SK-N-SH treated with all-trans-retinoic acid at 6 μM for 48 hours (cell line): ENCODE results near the gene GMCL2.
A peak's percentile ranks its signal among the peaks of the same experiment; 100 is the strongest.

Experiments
- ATAC-seq: fragments of 200-7000 bp; cut with Tn5 transposase; 3 replicates; pipeline ENCODE4 v1.9.1; 2020; ENCODE audit warnings: mild to moderate bottlenecking, moderate library complexity
- ARNTL ChIP-seq: fragments of 450-650 bp; formaldehyde crosslinking; IDR thresholded peaks from 2 replicates; pipeline ENCODE4 v1.5.0; 2020; ENCODE audit warnings: low read depth, mild to moderate bottlenecking, moderate library complexity, borderline replicate concordance
- BACH2 ChIP-seq: fragments of 250-450 bp; sonication (Bioruptor Pico); IDR thresholded peaks from 2 replicates; pipeline ENCODE4 v1.9.0; 2021; ENCODE audit warnings: mild to moderate bottlenecking, borderline replicate concordance
- ESRRG ChIP-seq: fragments of 250-450 bp; sonication (Bioruptor Pico); IDR thresholded peaks from 2 replicates; pipeline ENCODE4 v1.6.1; 2021; ENCODE audit warnings: mild to moderate bottlenecking
- GLIS3 ChIP-seq: fragments of 250-450 bp; sonication (Bioruptor Pico); IDR thresholded peaks from 2 replicates; pipeline ENCODE4 v1.5.0; 2020; ENCODE audit warnings: mild to moderate bottlenecking, moderate library complexity
- OSR1 ChIP-seq: fragments of 250-450 bp; sonication (Bioruptor Pico); IDR thresholded peaks from 2 replicates; pipeline ENCODE4 v1.8.0; 2022; ENCODE audit warnings: moderate library complexity, mild to moderate bottlenecking, inconsistent platforms
- PATZ1 ChIP-seq: fragments of 250-450 bp; sonication (Bioruptor Pico); IDR thresholded peaks from 2 replicates; pipeline ENCODE4 v1.8.0; 2020; ENCODE audit warnings: mild to moderate bottlenecking, moderate library complexity, borderline replicate concordance
- POU6F1 ChIP-seq: fragments of 250-450 bp; sonication (Bioruptor Pico); IDR thresholded peaks from 2 replicates; pipeline ENCODE4 v1.8.0; 2021; ENCODE audit warnings: low read depth, mild to moderate bottlenecking, moderate library complexity, borderline replicate concordance
- PPARA ChIP-seq: fragments of 250-450 bp; sonication (Bioruptor Pico); IDR thresholded peaks from 2 replicates; pipeline ENCODE4 v1.5.0; 2020; ENCODE audit warnings: mild to moderate bottlenecking, borderline replicate concordance
- RARB ChIP-seq: fragments of 250-450 bp; sonication (Bioruptor Pico); IDR thresholded peaks from 2 replicates; pipeline ENCODE4 v1.8.0; 2021; ENCODE audit warnings: mild to moderate bottlenecking, moderate library complexity
- SNAI2 ChIP-seq: fragments of 250-450 bp; sonication (Bioruptor Pico); IDR thresholded peaks from 2 replicates; pipeline ENCODE4 v1.5.0; 2020; ENCODE audit warnings: mild to moderate bottlenecking, moderate library complexity
- TCF4 ChIP-seq: fragments of 250-450 bp; sonication (Bioruptor Pico); IDR thresholded peaks from 2 replicates; pipeline ENCODE4 v1.8.0; 2021; ENCODE audit warnings: mild to moderate bottlenecking, moderate library complexity, borderline replicate concordance
- TOX ChIP-seq: fragments of 250-450 bp; sonication (Bioruptor Pico); IDR thresholded peaks from 2 replicates; pipeline ENCODE4 v1.8.0; 2021; ENCODE audit warnings: mild to moderate bottlenecking, moderate library complexity, borderline replicate concordance
- TSHZ2 ChIP-seq: fragments of 250-450 bp; sonication (Bioruptor Pico); IDR thresholded peaks from 2 replicates; pipeline ENCODE4 v1.5.0; 2020; ENCODE audit warnings: mild to moderate bottlenecking, moderate library complexity
- ZC3H10 ChIP-seq: fragments of 250-450 bp; sonication (Bioruptor Pico); IDR thresholded peaks from 2 replicates; pipeline ENCODE4 v1.5.1; 2021; ENCODE audit warnings: mild to moderate bottlenecking, moderate library complexity
- ZFP3 ChIP-seq: fragments of 250-450 bp; sonication (Bioruptor Pico); IDR thresholded peaks from 2 replicates; pipeline ENCODE4 v1.5.0; 2020; ENCODE audit warnings: mild to moderate bottlenecking, moderate library complexity
- ZFP30 ChIP-seq: fragments of 450-650 bp; formaldehyde crosslinking; IDR thresholded peaks from 2 replicates; pipeline ENCODE4 v1.5.0; 2022; ENCODE audit warnings: mild to moderate bottlenecking, moderate library complexity
- ZNF565 ChIP-seq: fragments of 450-650 bp; formaldehyde crosslinking; conservative IDR thresholded peaks from 2 replicates; pipeline ENCODE4 v1.5.0; 2020; ENCODE audit warnings: low read depth, mild to moderate bottlenecking, moderate library complexity
- ZNF70 ChIP-seq: fragments of 450-650 bp; formaldehyde crosslinking; IDR thresholded peaks from 2 replicates; pipeline ENCODE4 v1.5.0; 2020; ENCODE audit warnings: mild to moderate bottlenecking, moderate library complexity
- TF ChIP-seq, protein P1 (sequence below): fragments of 250-450 bp; sonication (Bioruptor Pico); IDR thresholded peaks from 2 replicates; pipeline ENCODE4 v1.5.1; 2020; ENCODE audit warnings: low read depth, mild to moderate bottlenecking, moderate library complexity

Gene GMCL2

GRCh38 chr5:178236126-178236525, 49.0 kb upstream of the GMCL2 start:
- no peak for TF ChIP-seq TCF4 (CRISPR knock-in tag)
- ATAC-seq, result no peak

DNA sequence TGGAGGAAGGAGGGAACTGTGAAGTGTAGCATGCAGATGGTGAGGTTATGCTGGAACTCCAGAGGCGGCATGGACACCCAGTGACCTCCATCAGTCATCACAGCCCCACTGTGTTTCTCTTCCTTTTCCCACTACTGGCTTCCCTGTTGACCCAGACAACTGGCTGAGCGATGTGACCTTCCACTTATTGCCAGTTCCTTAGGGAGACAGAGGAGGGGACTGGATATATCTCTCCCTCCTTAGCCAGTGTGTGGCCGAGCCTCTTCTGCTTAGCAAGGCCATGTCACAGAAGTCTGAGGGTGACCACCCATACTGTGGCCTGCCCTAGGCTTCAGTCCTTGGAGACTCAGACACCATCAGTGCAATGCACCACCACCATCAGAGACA, 48.4 kb upstream of the GMCL2 start:
- ATAC-seq, result no peak
- TF ChIP-seq BACH2 (CRISPR knock-in tag) (no peak), ESRRG (CRISPR knock-in tag) (no peak), ZFP30 (CRISPR knock-in tag) (no peak), ZNF70 (CRISPR knock-in tag) (no peak), PPARA (CRISPR knock-in tag) (no peak), GLIS3 (CRISPR knock-in tag) (no peak)

GRCh38 chr5:178234750-178235587, 47.8 kb upstream of the GMCL2 start:
- TF ChIP-seq OSR1 (CRISPR knock-in tag), result no peak
- TF ChIP-seq ZNF565, result no peak
- no peak for TF ChIP-seq SNAI2 (CRISPR knock-in tag)
- TF ChIP-seq POU6F1 (CRISPR knock-in tag), result no peak
- TF ChIP-seq GLIS3 (CRISPR knock-in tag), result no peak
- TF ChIP-seq ARNTL (CRISPR knock-in tag), result no peak
- TF ChIP-seq PPARA (CRISPR knock-in tag), result no peak
- ATAC-seq, result peak; percentile 54

GRCh38 chr5:178234121-178234749, 47.1 kb upstream of the GMCL2 start:
- no peak for ATAC-seq
- no peak for TF ChIP-seq OSR1 (CRISPR knock-in tag)
- no peak for TF ChIP-seq ZFP30 (CRISPR knock-in tag)
- no peak for TF ChIP-seq TSHZ2
- no peak for TF ChIP-seq PATZ1
- TF ChIP-seq POU6F1 (CRISPR knock-in tag), result no peak
- TF ChIP-seq, protein P1, sequence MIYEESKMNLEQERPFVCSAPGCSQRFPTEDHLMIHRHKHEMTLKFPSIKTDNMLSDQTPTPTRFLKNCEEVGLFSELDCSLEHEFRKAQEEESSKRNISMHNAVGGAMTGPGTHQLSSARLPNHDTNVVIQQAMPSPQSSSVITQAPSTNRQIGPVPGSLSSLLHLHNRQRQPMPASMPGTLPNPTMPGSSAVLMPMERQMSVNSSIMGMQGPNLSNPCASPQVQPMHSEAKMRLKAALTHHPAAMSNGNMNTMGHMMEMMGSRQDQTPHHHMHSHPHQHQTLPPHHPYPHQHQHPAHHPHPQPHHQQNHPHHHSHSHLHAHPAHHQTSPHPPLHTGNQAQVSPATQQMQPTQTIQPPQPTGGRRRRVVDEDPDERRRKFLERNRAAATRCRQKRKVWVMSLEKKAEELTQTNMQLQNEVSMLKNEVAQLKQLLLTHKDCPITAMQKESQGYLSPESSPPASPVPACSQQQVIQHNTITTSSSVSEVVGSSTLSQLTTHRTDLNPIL (CRISPR knock-in tag), result no peak
- no peak for TF ChIP-seq RARB (CRISPR knock-in tag)
- TF ChIP-seq ARNTL (CRISPR knock-in tag), result no peak
- no peak for TF ChIP-seq ZFP3 (CRISPR knock-in tag)
- TF ChIP-seq TOX (CRISPR knock-in tag), result no peak
- no peak for TF ChIP-seq ZC3H10 (CRISPR knock-in tag)
- TF ChIP-seq SNAI2 (CRISPR knock-in tag), result no peak
